Fibroblast of villous mesenchyme (primary cell): ENCODE data around the gene SLIT3. TPM values are rescaled to one million over a fixed set of nuclear protein-coding genes. Genes with fewer than 3 reads are reported as not detected.

Source experiments
- DNase-seq: peaks from one replicate; pipeline ENCODE4 v3.0.0-alpha.2; 2010; ENCODE audit warnings: low read depth
- H3K4me3 ChIP-seq: 2 replicates; pipeline ENCODE4 v1.5.1; 2011; ENCODE audit warnings: low read depth, mild to moderate bottlenecking, low read length
- CTCF ChIP-seq: IDR thresholded peaks from 2 replicates; pipeline ENCODE4 v1.5.1; 2012; ENCODE audit warnings: low read depth, mild to moderate bottlenecking, low read length; ENCODE audit not compliant: insufficient read depth
- total RNA-seq: library from RNA; depleted of rRNA; stranded (reverse); fragments of >200 nt; gene quantifications from 2 replicates; pipeline ENCODE4 v1.2.3, GENCODE V29; 2012

SLIT3 gene
- total RNA-seq, 1 donor: under 0.01 TPM

GRCh38 chr5:169139480-169140050 lies 161.4 kb downstream of the SLIT3 start:
- H3K4me3 ChIP-seq: no peak overlapping the region
- no peak for TF ChIP-seq CTCF
- DNase-seq: no peak

GRCh38 chr5:169133531-169133930 lies 167.4 kb downstream of the SLIT3 start:
- DNase-seq: no peak
- TF ChIP-seq CTCF: no peak
- H3K4me3 ChIP-seq: no peak overlapping the region

GRCh38 chr5:169132302-169132660 lies 168.7 kb downstream of the SLIT3 start:
- no peak for TF ChIP-seq CTCF
- DNase-seq: no peak
- H3K4me3 ChIP-seq: no peak overlapping the region

- no peak overlapping the region for H3K4me3 ChIP-seq
- TF ChIP-seq CTCF: no peak
- no peak for DNase-seq
Observed at GRCh38 chr5:169131616-169132301, 169.2 kb downstream of the SLIT3 start.

GRCh38 chr5:169128679-169129078 lies 172.3 kb downstream of the SLIT3 start:
- no peak for DNase-seq
- no peak for TF ChIP-seq CTCF
- H3K4me3 ChIP-seq: no peak overlapping the region

GRCh38 chr5:169127431-169127830 lies 173.5 kb downstream of the SLIT3 start:
- H3K4me3 ChIP-seq: no peak overlapping the region
- no peak for DNase-seq
- TF ChIP-seq CTCF: no peak

GRCh38 chr5:169126481-169127021 lies 174.4 kb downstream of the SLIT3 start:
- DNase-seq: no peak
- H3K4me3 ChIP-seq: no peak overlapping the region
- no peak for TF ChIP-seq CTCF
